Ishikawa (cell line): ENCODE data around the gene PTPRD.

Source experiments
- EGR1 ChIP-seq: IDR thresholded peaks from 2 replicates; pipeline ENCODE4 v1.6.1; 2012
- FOXM1 ChIP-seq: IDR thresholded peaks from 2 replicates; pipeline ENCODE4 v1.6.1; 2012; ENCODE audit warnings: low read depth, borderline replicate concordance
- RAD21 ChIP-seq: IDR thresholded peaks from 2 replicates; pipeline ENCODE4 v1.6.1; 2012; ENCODE audit warnings: low read depth
- REST ChIP-seq: IDR thresholded peaks from 2 replicates; pipeline ENCODE4 v1.6.1; 2012; ENCODE audit warnings: low read depth, mild to moderate bottlenecking
- TCF12 ChIP-seq: IDR thresholded peaks from 2 replicates; pipeline ENCODE4 v1.6.1; 2012; ENCODE audit warnings: low read depth
- ZBTB7A ChIP-seq: IDR thresholded peaks from 2 replicates; pipeline ENCODE4 v1.6.1; 2012; ENCODE audit warnings: low read depth

DNA sequence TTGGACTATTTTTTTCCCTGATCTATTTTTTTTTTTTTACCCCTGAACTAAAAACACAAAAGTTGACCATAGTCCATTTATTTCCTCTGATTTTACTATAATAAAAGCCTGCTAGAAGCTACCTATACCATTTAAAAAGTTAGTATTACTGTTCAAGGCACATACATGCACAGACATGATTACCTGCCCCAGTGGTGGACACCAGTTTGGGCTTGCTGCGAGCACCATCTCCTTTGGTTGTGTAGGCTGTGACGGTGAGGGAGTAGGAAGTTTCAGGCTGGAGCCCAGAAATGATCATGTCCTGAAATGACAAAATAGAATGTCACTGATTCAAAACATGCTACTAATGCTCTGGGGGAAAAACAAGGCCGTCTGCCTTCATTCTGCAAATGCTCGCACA is 2120.1 kb downstream of the PTPRD start:
- TF ChIP-seq TCF12 (no peak), ZBTB7A (no peak), RAD21 (no peak), FOXM1 (no peak), REST (no peak), EGR1 (no peak)
